Esophagus muscularis mucosa (tissue), 4 donors: ENCODE data around the gene ABHD16B.

Source experiments
- CTCF ChIP-seq, 3 experiments: fragments of 200-600 bp in 2 of 3; fragments of 450-650 bp in 1 of 3; sonication (generic) in 2 of 3; IDR thresholded peaks; one replicate each; pipeline ENCODE4 v1.5.1; 2017 to 2019; ENCODE audit warnings: antibody characterized with exemption in 3 of 3, mild to moderate bottlenecking in 2 of 3, moderate library complexity in 1 of 3
- EP300 ChIP-seq: sonication (generic); formaldehyde crosslinking; IDR thresholded peaks from one replicate; pipeline ENCODE4 v1.6.1; 2017; ENCODE audit warnings: antibody characterized with exemption
- POLR2A ChIP-seq: fragments of 450-650 bp; IDR thresholded peaks from one replicate; pipeline ENCODE4 v1.6.1; 2017; ENCODE audit warnings: antibody characterized with exemption, moderate library complexity, mild to moderate bottlenecking, low read depth
- POLR2AphosphoS5 ChIP-seq, 2 donors: sonication (generic); formaldehyde crosslinking; IDR thresholded peaks; one replicate each; pipeline ENCODE4 v1.6.1; 2017; ENCODE audit warnings: antibody characterized with exemption in 2 of 2

DNA sequence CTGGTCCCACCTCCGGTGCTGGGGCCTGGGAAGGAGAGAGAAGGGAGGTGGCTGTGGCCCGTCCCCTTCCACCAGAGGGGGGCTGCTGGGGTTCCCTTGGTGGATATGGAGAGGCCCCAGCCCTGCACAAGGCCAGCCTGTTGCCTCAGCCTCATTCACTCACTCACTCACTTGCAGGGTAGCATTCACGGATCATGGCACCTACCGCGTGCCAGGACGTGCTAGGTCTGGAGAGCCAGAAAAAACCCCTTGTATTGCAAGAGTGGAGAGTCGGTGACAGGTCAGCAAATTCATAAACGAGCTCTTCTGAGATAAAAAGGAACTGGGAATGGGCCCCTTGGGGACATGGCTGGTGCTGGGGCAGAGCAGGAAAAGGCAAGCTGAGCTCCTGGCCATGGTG, 23.8 kb upstream of the ABHD16B start:
- no peak for TF ChIP-seq CTCF (IDR thresholded peaks at IDR 0.05)
- no peak for TF ChIP-seq POLR2AphosphoS5 (IDR thresholded peaks at IDR 0.05)
- no peak for TF ChIP-seq POLR2A
- no peak for TF ChIP-seq EP300
